BJ (cell line): ENCODE measurements around the gene WWOX. TPM values are rescaled to one million over a fixed set of nuclear protein-coding genes. Genes with fewer than 3 reads are reported as not detected.

Experiments used
- CTCF ChIA-PET: fragments of 350-600 bp; formaldehyde crosslinking; extraction: SDS; loops from one replicate; lab custom pipeline; 2021; ENCODE audit warnings: antibody characterized with exemption, inconsistent platforms; lab: Yijun Ruan, JAX
- POLR2A ChIA-PET: fragments of 300-600 bp; sonication (Branson Sonifier 250); formaldehyde crosslinking; extraction: SDS; loops from one replicate; lab custom pipeline; 2021; ENCODE audit warnings: antibody characterized with exemption; lab: Charles Lee
- DNase-seq: peaks from one replicate; pipeline ENCODE4 v3.0.0-alpha.2; 2011; ENCODE audit warnings: low read depth
- H3K27me3 ChIP-seq: 2 replicates; pipeline ENCODE4 v1.6.0; 2011; ENCODE audit warnings: low read length; ENCODE audit not compliant: control insufficient read depth, insufficient read depth
- H3K36me3 ChIP-seq: 2 replicates; pipeline ENCODE4 v1.5.1; 2011; ENCODE audit warnings: low read length; ENCODE audit not compliant: control insufficient read depth, insufficient read depth
- H3K4me3 ChIP-seq: 2 replicates; pipeline ENCODE4 v1.5.1; 2011; ENCODE audit warnings: low read depth, mild to moderate bottlenecking, control low read depth, low read length
- polyA plus RNA-seq: library from polyadenylated mRNA; depleted of rRNA; stranded (reverse); fragments of >200 nt; gene quantifications from 2 replicates; pipeline ENCODE4 v1.2.3, GENCODE V29; 2011
- TF ChIP-seq, protein P1 (sequence below): IDR thresholded peaks from 2 replicates; pipeline ENCODE4 v1.5.1; 2011; ENCODE audit warnings: low read depth, mild to moderate bottlenecking, control low read depth, inconsistent platforms, low read length, moderate library complexity; ENCODE audit not compliant: insufficient read depth

WWOX gene
- polyA plus RNA-seq, 1 experiment: 3.1 TPM

DNA sequence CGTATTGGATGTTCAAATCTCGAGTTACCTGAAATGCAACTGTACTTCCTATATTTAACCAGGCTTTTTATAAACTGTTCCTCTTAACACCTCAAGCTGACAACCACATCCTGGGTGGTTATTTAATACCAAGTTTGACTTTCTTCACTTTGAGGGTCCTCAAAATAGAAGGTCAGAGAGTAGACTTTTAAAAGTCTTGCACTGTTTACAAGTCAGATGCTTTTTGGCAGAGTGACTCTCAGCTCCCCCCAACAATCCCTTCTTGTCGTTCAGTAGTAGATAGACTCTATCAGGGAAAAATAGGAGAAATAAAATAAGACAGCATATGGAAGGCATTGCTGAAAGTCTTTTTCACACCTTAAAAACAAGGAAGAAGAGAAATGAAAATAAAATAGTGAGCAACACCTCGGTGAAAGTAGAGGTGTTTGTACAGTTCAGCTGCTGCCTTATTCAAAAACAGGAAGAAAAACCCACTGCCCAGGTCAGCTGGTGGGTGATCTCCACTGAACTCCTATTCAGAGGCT, 650.4 kb downstream of the WWOX start:
- Histone ChIP-seq H3K36me3 (no peaks in the 10 kb centered on the region), H3K4me3 (no peak overlapping the region), H3K27me3 (no peaks in the 10 kb centered on the region)
- CTCF ChIA-PET: interaction anchor here (0.6 kb wide), 1 partner anchor 927 kb away, joined by 3 read pairs; no protein-coding TSS in a partner anchor
- DNase-seq: no peak
- TF ChIP-seq, protein P1, sequence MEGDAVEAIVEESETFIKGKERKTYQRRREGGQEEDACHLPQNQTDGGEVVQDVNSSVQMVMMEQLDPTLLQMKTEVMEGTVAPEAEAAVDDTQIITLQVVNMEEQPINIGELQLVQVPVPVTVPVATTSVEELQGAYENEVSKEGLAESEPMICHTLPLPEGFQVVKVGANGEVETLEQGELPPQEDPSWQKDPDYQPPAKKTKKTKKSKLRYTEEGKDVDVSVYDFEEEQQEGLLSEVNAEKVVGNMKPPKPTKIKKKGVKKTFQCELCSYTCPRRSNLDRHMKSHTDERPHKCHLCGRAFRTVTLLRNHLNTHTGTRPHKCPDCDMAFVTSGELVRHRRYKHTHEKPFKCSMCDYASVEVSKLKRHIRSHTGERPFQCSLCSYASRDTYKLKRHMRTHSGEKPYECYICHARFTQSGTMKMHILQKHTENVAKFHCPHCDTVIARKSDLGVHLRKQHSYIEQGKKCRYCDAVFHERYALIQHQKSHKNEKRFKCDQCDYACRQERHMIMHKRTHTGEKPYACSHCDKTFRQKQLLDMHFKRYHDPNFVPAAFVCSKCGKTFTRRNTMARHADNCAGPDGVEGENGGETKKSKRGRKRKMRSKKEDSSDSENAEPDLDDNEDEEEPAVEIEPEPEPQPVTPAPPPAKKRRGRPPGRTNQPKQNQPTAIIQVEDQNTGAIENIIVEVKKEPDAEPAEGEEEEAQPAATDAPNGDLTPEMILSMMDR: no peak
- POLR2A ChIA-PET: no interaction called here

DNA sequence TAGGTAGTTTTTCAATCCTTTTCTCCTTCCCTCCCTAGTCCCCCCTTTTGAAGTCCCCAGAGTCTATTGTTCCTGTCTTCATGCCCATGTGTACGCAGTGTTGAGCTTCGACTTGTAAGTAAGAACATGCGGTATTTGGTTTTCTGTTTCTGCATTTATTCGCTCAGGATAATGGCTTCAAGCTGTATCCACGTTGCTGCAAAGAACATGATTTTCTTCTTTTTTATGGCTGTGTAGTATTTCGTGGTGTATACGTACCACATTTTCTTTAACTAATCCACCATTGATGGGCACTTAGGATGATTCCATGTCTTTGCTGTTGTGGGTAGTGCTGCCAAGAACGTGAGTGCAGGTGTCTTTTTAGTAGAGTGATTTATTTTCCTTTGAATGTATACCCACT, 651.2 kb downstream of the WWOX start:
- no peak for DNase-seq
- CTCF ChIA-PET: no interaction called here
- TF ChIP-seq, protein P1: no peak
- POLR2A ChIA-PET: no interaction called here
- no peaks in the 10 kb centered on the region for H3K27me3 ChIP-seq
- no peak overlapping the region for H3K4me3 ChIP-seq
- no peaks in the 10 kb centered on the region for H3K36me3 ChIP-seq

DNA sequence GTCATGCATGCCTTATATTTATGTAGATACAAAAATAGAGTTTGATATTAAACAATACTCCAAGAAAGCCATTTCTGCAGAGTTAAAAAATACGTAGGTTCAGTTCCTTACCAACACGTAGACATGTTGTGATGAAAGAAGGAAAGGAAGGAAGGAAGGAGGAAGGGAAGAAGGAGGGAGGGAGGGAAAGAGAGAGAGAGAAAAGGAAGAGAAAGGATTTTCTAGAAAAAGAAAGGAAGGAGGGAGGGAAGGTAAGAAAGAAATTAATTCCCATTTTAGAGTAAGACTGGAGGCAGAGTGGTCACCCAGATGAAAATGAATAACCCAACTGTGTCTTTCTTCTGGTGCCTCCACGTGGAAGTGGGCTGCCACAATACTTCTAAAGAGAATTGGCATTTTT, 652.1 kb downstream of the WWOX start:
- DNase-seq: no peak
- TF ChIP-seq, protein P1: no peak
- no peak overlapping the region for H3K4me3 ChIP-seq
- ChIA-PET CTCF (no interaction called here), POLR2A (no interaction called here)
- no peaks in the 10 kb centered on the region for H3K27me3 ChIP-seq
- no peaks in the 10 kb centered on the region for H3K36me3 ChIP-seq

DNA sequence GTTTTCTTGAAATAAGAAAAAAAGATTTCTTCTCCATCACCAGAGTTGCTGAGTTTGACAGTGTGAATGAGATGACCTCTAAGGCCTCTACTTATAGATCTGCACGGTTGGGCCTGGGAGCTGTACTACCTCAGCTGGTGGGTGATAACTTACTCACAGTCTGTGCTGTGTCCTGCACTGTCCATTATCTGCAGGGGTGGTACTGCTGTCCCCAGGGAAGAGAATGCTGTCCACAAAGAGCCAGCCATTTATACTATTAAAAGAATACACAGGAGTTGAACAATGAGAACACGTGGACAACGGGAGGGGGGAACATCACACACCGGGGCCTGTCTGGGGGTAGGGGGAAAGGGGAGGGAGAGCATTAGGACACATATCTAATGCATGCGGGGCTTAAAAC, 655.3 kb downstream of the WWOX start:
- no peaks in the 10 kb centered on the region for H3K27me3 ChIP-seq
- H3K36me3 ChIP-seq: no peaks in the 10 kb centered on the region
- TF ChIP-seq, protein P1: no peak
- no peak for DNase-seq
- CTCF ChIA-PET: no interaction called here
- POLR2A ChIA-PET: no interaction called here
- no peak overlapping the region for H3K4me3 ChIP-seq

DNA sequence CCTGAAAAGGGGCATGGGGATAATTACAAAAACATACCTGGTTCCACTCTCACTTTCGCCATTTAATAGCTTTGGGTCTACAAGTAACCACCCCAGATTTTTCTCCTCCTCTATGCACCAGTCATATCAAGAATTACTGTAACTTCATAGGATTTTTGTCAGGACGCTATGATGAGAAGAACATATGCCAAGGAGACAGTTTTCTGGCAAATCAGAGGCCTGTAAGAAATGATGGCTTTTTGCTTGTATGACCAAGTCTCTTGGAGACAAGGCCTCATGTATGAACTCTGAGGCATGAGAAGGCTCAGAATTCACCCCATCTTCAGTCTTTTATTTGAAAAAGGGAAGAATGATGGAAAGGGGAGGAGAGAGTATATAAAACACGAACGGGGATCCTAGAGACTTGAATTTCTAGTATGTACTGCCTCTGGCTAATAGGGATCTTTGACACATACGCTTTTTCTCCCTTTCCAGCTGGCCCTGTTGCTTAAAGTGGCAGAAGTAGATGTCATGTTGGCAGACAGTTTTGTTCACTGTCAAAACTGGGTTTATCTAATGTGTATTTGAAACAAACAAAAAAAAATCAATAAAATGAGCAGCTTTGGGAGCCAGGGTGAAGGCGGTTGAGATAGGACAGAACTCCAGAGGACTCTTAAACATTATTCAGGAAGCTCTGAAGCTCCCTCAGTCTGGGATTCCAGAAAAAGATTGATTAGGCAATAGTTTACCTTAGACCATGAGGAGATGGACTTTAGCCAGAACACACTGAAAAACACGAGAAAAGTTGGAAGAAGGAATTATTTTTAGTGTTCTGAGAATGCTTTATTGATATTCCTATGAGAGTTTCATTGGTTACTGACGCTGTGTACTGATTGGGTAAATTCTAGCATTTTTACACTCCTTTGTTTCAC, 656.6 kb downstream of the WWOX start:
- CTCF ChIA-PET: no interaction called here
- Histone ChIP-seq H3K4me3 (no peak overlapping the region), H3K36me3 (no peaks in the 10 kb centered on the region), H3K27me3 (no peaks in the 10 kb centered on the region)
- TF ChIP-seq, protein P1: no peak
- DNase-seq: no peak
- POLR2A ChIA-PET: no interaction called here
